Heart left ventricle (tissue), 16 donors: ENCODE results near the gene HTD2. TPM values are rescaled to one million over a fixed set of nuclear protein-coding genes. Genes with fewer than 3 reads are reported as not detected.

Experiments
- ATAC-seq, 4 donors: fragments of 200-7000 bp; cut with Tn5 transposase; one replicate each; pipeline ENCODE4 v1.9.1; 2020 to 2022; ENCODE audit warnings: moderate library complexity in 4 of 4, mild to moderate bottlenecking in 3 of 4, moderate number of reproducible peaks in 1 of 4
- DNase-seq, 5 donors: peaks; one replicate each; pipeline ENCODE4 v3.0.0-alpha.2; 2020
- H3K27ac ChIP-seq, 12 donors: fragments of 200-600 bp; sonication (generic) in 4 of 12; one replicate each; pipeline versions ENCODE4 v1.5.0 to v1.8.0; 2016 to 2022; ENCODE audit warnings: mild to moderate bottlenecking in 2 of 12
- H3K27me3 ChIP-seq, 9 donors: fragments of 200-600 bp; sonication (generic) in 2 of 9; one replicate each; pipeline versions ENCODE4 v1.5.1 to v1.8.0; 2016 to 2022; ENCODE audit warnings: mild to moderate bottlenecking in 3 of 9
- H3K36me3 ChIP-seq, 9 donors: fragments of 200-600 bp; sonication (generic) in 2 of 9; one replicate each; pipeline versions ENCODE4 v1.5.0 to v1.8.0; 2018 to 2022; ENCODE audit warnings: mild to moderate bottlenecking in 2 of 9
- H3K4me1 ChIP-seq, 12 donors: fragments of 200-600 bp; sonication (generic) in 4 of 12; one replicate each; pipeline versions ENCODE4 v1.5.0 to v1.8.0; 2016 to 2022; ENCODE audit warnings: mild to moderate bottlenecking in 3 of 12
- H3K4me3 ChIP-seq, 12 donors: fragments of 200-600 bp; sonication (generic) in 4 of 12; one replicate each; pipeline versions ENCODE4 v1.5.0 to v1.8.0; 2017 to 2022; ENCODE audit warnings: mild to moderate bottlenecking in 9 of 12, moderate library complexity in 4 of 12
- H3K9me3 ChIP-seq, 12 donors: fragments of 200-600 bp; sonication (generic) in 4 of 12; one replicate each; pipeline versions ENCODE4 v1.5.0 to v1.8.0; 2016 to 2022; ENCODE audit warnings: mild to moderate bottlenecking in 1 of 12
- CTCF ChIP-seq, 12 donors: fragments of 200-600 bp; sonication (generic) in 4 of 12; IDR thresholded peaks; one replicate each; pipeline versions ENCODE4 v1.5.0 to v1.8.0; 2018 to 2022; ENCODE audit warnings: antibody characterized with exemption in 12 of 12, mild to moderate bottlenecking in 5 of 12
- POLR2A ChIP-seq, 2 donors: fragments of 450-650 bp; IDR thresholded peaks; one replicate each; pipeline ENCODE4 v1.6.1; 2017; ENCODE audit warnings: antibody characterized with exemption in 2 of 2, mild to moderate bottlenecking in 2 of 2, moderate library complexity in 2 of 2
- WGBS, 4 donors: extraction: QIAGEN DNeasy Blood & Tissue Kit in 2 of 4; methylation state at CpG; one replicate each; pipeline versions ENCODE4 v1.1.5 to v1.1.7; 2013 to 2018; 5-methylcytosine and 5-hydroxymethylcytosine counted together
- intact Hi-C, 10 donors: fragments of 100-400 bp; cut with DNase I; formaldehyde crosslinking; loops; one replicate each; pipeline versions ENCODE4 v1.11.1 to v1.14.2; 2022
- long read RNA-seq, 3 donors: library from polyadenylated mRNA; unstranded; transcript quantifications; one replicate each; pipeline ENCODE4 v2.0.0, GENCODE V29; 2020 to 2021
- polyA plus RNA-seq, 2 donors: library from polyadenylated mRNA; stranded (reverse); fragments of 200-250 nt; gene quantifications; one replicate each; pipeline ENCODE4 v1.2.3, GENCODE V29; 2013
- total RNA-seq, 9 donors: library from RNA; depleted of rRNA in 2 of 9; stranded (reverse); fragments of >200 nt in 2 of 9; fragmentation: NEBNext Ultra II Directional in 3 of 9; extraction: Animal tissue kit (Norgen Biotek cat#: 25700) in 3 of 9; gene quantifications; one replicate each; pipeline versions ENCODE4 v1.1.0 to v1.2.4, GENCODE V29; 2016 to 2023
- donor health status: ischemic (EF 13 %, LVEDD 7.1; RV severe dilation, severe dysfunction).
- donor health status: healthy with polysubstance abuse.
- donor health status: DM: no; HTN: yes; CAD: no.
- donor health status: DM: no; HTN: no; CAD: no.
- donor health status: ischemic (EF 25% LVEDD 6.9; RV normal size, moderate dysfunction).
- donor health status: ischemic (EF 25% LVEDD 5.7; RV mildly dilated, moderate dysfunction).
- donor health status: healthy.
- donor health status: DM: yes; HTN: yes; CAD: no.
- donor health status: ischemic (EF 35%, LVEDD 5.7; RV mildly dilated, moderate dysfunction).
- donor health status: nonischemic (EF 11% LVEDD 7.7; RV severe dilation, severe dysfunction).
- donor health status: DM: yes; HTN: yes; CAD: no.
- donor health status: PGD.
- donor health status: ischemic (EF 29% LVEDD 5.4; RV normal size, mild dysfunction).
- donor health status: nonischemic (EF 23%, LVEDD 6.1; RV moderate dilation, normal function).

HTD2 gene
- total RNA-seq, result 10 to 100 TPM in 6 of 9 donors, 1 to 10 TPM in 3; 5.7 to 21.6 (median 12.4) TPM
- 10 to 100 TPM in 1 of 2 donors, 1 to 10 TPM in 1; 2.7 to 19.0 TPM for polyA plus RNA-seq
- long read RNA-seq, donor 1, transcript HTD2-201 (5 exons, 1,508 nt), result major isoform, 14 of 17 reads
- long read RNA-seq, donor 1, partial matches to known transcripts, result 1 of 17 reads
- long read RNA-seq, donor 1, other reads (novel, unspliced or antisense), result 0 of 17 reads
- long read RNA-seq, donor 2, transcript HTD2-201 (5 exons, 1,508 nt), result major isoform, 48 of 64 reads
- long read RNA-seq, donor 2, transcript HTD2-206 (5 exons, 1,378 nt), result minor isoform, 16 of 64 reads
- long read RNA-seq, donor 2, partial matches to known transcripts, result 0 of 64 reads
- long read RNA-seq, donor 2, other reads (novel, unspliced or antisense), result 0 of 64 reads
- long read RNA-seq, donor 3, transcript HTD2-201 (5 exons, 1,508 nt), result major isoform, 5 of 10 reads
- long read RNA-seq, donor 3, partial matches to known transcripts, result 0 of 10 reads
- long read RNA-seq, donor 3, other reads (novel, unspliced or antisense), result 2 of 10 reads

- H3K9me3 ChIP-seq, result no peaks in the 10 kb centered on the region
- H3K4me3 ChIP-seq, result peak within 1 kb of the TSS; percentile 80 to 97 (median 86)
- H3K27me3 ChIP-seq, result peaks cover 0 to 5% (median 0%) of the 10 kb centered on the region in 9 donors
- H3K27ac ChIP-seq, result peak within 1 kb of the TSS; percentile 90 to 99 (median 96)
- peaks cover 5 to 36% (median 26%) of the 10 kb centered on the region in 12 donors for H3K4me1 ChIP-seq
- intact Hi-C loops, result loop anchor here in 7 of 10 donors (2.0 to 10.0 kb wide), 8 partner anchors 69 to 329 kb away; partner anchors contain the start of genes KCTD6 (in 5 of the 7), ABHD6 (in 2 of the 7) and FLNB (in 2 of the 7)
- WGBS, 4 donors, result 4 to 6% (median 4%) methylated on average over 43 to 71 of the region's 71 CpGs
- ATAC-seq (peak; percentile 94 to 97 (median 96)), DNase-seq (peak; percentile 98 to 100 (median 99))
- H3K36me3 ChIP-seq, result peaks cover 0 to 26% (median 12%) of the 10 kb centered on the region in 9 donors
- peak; percentile 95 to 99 (median 96) for TF ChIP-seq CTCF (IDR thresholded peaks at IDR 0.05)
- peak in 1 of 2 donors; percentile 76 for TF ChIP-seq POLR2A (IDR thresholded peaks at IDR 0.05)
Measured at GRCh38 chr3:58305882-58306711, at the start of gene HTD2, which contains the start of gene RPP14. Gene HTD2, plus strand, starts transcription at chr3:58306520. Its CDS starts 11,094 bp downstream, at chr3:58317614. Gene RPP14, plus strand, starts transcription at chr3:58306245. Its CDS starts 4,085 bp downstream, at chr3:58310330.

GRCh38 chr3:58258392-58259055 is 47.8 kb upstream of the HTD2 start:
- intact Hi-C loops, result no loop called here
- peaks cover 0 to 47% (median 29%) of the 10 kb centered on the region in 9 donors for H3K36me3 ChIP-seq
- H3K27ac ChIP-seq, result no peak overlapping the region
- no peak overlapping the region for H3K4me3 ChIP-seq
- WGBS, 4 donors, result 92 to 94% (median 92%) methylated on average over 10 of the region's 10 CpGs
- TF ChIP-seq CTCF (IDR thresholded peaks at IDR 0.05), result no peak
- TF ChIP-seq POLR2A (IDR thresholded peaks at IDR 0.05), result no peak
- H3K4me1 ChIP-seq, result no peaks in the 10 kb centered on the region
- H3K9me3 ChIP-seq, result no peaks in the 10 kb centered on the region
- ATAC-seq (no peak), DNase-seq (no peak)
- no peaks in the 10 kb centered on the region for H3K27me3 ChIP-seq

GRCh38 chr3:58260261-58260731 is 46.0 kb upstream of the HTD2 start:
- TF ChIP-seq POLR2A (IDR thresholded peaks at IDR 0.05), result no peak
- Histone ChIP-seq H3K36me3 (peaks cover 0 to 47% (median 29%) of the 10 kb centered on the region in 9 donors), H3K27ac (no peak overlapping the region), H3K9me3 (no peaks in the 10 kb centered on the region), H3K27me3 (no peaks in the 10 kb centered on the region), H3K4me3 (no peak overlapping the region), H3K4me1 (no peaks in the 10 kb centered on the region)
- ATAC-seq (no peak), DNase-seq (no peak)
- 89 to 97% (median 92%) methylated on average over 6 of the region's 6 CpGs for WGBS, 4 donors
- intact Hi-C loops, result no loop called here

- no peak for DNase-seq
- no peaks in the 10 kb centered on the region for H3K4me1 ChIP-seq
- no peak overlapping the region for H3K4me3 ChIP-seq
- WGBS, 4 donors, result 80 to 86% (median 81%) methylated on average over 6 of the region's 6 CpGs
- H3K36me3 ChIP-seq, result peaks cover 0 to 47% (median 29%) of the 10 kb centered on the region in 9 donors
- TF ChIP-seq CTCF (IDR thresholded peaks at IDR 0.05) (no peak), POLR2A (IDR thresholded peaks at IDR 0.05) (no peak)
- intact Hi-C loops, result no loop called here
- no peak for ATAC-seq
- H3K27ac ChIP-seq, result no peak overlapping the region
- H3K9me3 ChIP-seq, result no peaks in the 10 kb centered on the region
- no peaks in the 10 kb centered on the region for H3K27me3 ChIP-seq
Measured at GRCh38 chr3:58260733-58261132, 45.6 kb upstream of the HTD2 start.
